Activated CD8-positive, alpha-beta memory T cell treated with anti-CD3 and anti-CD28 coated beads, Interleukin-2, amount 50 U/mL, for 24 hours (primary cell): ENCODE results near the gene DGUOK.
"Not testable (repeated sequence)": the region's sequence is repeated elsewhere in the genome, so short reads cannot be mapped to it uniquely, and the experiment has no call there.

Experiments
- DNase-seq: peaks from one replicate; pipeline ENCODE4 v3.0.0-alpha.2; 2020; ENCODE audit errors: extremely low read depth

DGUOK gene

GRCh38 chr2:73920577-73921545 is 5.8 kb upstream of the DGUOK start:
- DNase-seq = no peak

DNA sequence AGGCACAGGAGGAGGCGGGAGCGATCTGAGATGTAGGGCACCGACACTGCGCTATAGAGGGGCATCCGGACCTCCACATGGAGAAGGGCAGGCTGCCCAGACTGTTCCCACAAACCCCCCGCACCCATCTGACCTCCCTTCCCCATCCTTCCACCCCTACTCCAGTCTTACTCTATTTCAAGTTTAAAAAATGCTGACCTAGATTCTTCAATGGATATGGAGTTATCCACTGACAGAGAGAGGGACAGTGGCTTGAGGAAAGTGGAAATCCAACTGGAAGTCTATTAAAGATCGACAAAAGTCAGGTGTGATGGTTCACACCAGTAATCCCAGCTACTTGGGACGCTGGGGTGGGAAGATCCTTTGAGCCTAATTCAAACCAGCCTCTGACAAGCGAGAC is 5.1 kb upstream of the DGUOK start:
- DNase-seq = no peak

DNA sequence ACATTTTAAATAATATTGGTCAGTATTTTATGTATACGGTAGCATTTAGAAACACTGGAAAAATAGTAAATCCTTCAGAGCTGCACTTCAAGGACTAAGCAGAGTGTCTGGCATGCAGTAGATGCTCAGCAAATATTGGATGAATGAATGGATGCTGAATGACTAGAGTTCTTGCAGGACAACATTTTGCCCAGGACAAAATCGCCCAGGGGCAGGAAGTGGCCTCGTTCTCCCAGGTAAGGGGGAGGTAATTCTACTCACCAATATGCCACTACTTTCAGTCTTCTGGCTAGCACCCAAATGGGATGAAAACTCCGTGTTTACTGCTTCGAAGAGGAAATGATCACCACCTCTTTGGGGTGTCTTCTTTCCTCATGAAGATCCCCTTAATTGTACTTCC is 4.0 kb upstream of the DGUOK start:
- DNase-seq = no peak

DNA sequence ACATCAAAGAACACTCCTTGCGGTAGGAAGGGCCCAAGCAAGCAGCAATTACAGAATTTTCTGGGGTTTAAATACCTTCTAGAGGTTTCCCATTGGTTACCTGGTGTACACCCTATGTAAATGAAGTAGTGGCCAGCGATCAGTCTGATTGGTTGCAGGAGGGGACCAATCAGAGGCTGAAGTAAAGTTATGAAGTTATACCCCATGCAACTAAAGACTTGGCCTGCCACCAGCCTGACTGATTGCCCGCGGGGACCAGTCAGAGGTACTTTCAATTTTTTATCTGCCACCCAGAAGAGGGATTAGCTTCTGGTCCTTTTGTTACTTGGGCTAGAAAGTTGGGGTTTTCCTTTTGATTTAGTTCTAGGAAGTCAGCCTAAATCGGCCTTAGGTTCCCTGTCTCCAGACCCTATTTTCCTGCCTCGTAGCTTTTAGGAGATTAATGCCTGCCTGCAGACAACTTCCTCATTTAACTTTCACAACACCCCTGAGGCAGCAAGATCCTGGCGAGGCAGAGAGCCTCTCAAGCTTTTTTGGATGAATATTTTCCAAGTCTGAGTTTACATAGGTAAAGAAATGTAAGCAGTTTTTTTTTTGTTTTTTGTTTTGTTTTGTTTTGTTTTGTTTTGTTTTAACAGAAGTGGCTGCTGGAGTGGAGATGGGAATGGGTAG is 1.5 kb upstream of the DGUOK start:
- DNase-seq = no peak

GRCh38 chr2:73925853-73926492 is 707 bp upstream of the DGUOK start:
- no peak for DNase-seq

GRCh38 chr2:73927344-73927743 is 664 bp downstream of the DGUOK start:
- DNase-seq = no peak

DNA sequence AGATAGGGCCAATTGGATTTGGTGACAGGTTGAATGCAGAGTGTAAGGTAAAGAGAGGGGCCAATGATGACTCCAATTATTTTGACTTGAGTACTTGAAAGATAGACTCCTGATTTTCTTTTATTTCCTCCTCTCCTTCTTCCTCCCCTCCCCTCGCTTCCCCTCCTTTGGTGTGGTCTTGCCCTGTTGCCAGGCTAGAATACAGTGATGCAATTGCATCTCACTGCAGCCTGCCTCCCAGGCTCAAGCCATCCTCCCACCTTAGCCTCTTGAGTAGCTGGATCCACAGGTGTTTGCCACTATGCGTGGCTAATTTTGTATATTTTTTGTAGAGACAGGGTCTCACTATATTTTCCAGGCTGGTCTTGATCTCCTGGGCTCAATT is 2.3 kb downstream of the DGUOK start:
- DNase-seq = no peak

- DNase-seq = no peak
These were observed 3.7 kb downstream of the DGUOK start for GRCh38 chr2:73930386-73930785.

- no peak for DNase-seq
These were observed 5.1 kb downstream of the DGUOK start for GRCh38 chr2:73931531-73932500.

DNA sequence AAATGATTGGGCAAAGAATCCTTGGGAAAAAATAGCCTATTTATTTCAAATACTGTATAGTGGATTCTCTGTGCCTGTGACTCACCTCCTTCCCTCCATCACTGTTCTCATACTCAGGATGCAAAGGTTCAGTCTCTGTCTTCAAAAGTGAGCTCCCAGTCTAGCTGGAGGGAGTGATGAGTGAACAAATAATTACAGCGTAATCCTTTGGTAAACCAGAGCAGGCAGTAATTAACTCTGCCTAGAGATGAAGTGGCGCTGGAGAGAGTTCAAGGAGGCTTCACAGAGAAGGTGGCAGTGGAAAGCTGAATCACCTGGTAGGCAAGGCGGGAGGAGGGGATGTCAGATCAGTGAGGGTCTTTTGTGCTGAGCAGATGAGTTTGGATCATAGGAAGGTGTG is 6.5 kb downstream of the DGUOK start:
- no peak for DNase-seq

DNA sequence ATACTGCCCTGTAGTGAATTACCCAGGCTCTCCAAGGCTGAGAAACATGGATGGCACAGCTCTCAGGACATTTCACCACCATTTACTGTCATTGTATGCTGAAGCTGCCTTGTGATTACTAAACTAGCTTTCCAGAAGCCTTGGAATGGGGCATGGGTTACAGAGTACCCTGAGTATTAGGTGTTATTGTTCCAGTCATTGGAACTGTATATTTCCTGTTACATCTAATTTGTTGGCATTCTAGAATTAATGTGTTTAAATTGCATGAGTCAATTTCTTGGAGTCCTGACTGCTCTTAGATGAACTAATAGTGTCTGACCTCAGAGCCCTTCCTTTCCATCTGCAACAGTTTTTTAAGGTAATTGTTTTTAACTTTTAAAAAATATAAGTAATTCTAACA is 9.0 kb downstream of the DGUOK start:
- no peak for DNase-seq

- no peak for DNase-seq
These were observed 10.6 kb downstream of the DGUOK start for GRCh38 chr2:73937103-73937885.

DNA sequence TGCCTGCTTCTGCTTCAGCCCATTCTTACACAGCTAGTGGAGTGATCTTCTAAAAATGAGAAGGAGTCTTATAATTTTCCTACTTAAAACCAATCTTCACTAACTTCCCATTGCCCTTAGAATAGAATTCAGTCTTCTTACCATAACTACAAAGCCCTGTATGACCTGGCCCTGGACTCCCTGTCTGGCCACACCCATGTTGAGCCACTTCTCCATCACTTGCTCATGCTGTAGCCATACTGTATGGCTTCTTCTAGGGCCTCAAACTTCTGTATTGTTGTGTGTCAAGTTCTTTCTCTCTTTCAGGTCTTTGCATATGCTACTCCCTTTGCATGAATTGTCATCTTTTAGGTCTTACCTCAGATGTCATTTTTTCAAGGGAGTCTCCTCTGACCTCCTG is 11.2 kb downstream of the DGUOK start:
- no peak for DNase-seq

- no peak for DNase-seq
These were observed 12.2 kb downstream of the DGUOK start for GRCh38 chr2:73938718-73939352.

DNA sequence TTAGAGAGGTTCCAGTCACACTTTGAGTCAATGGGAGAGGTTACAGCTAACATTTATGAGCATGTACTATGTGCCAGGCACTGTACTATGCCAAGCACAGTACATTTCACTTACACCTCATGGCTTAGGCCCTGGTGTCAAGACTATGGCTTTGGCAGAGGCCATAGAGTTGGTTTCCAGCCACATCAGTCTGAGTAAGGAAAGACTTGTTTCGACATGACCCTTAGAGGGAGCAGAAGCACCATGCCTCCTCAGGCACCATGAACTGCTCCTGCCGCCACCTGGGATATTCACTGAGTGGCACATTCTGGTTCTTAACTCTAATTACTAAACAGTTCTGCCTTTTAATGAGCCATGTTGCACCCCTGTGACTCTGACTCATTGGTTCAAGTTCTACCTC is 12.7 kb downstream of the DGUOK start:
- DNase-seq = no peak

DNA sequence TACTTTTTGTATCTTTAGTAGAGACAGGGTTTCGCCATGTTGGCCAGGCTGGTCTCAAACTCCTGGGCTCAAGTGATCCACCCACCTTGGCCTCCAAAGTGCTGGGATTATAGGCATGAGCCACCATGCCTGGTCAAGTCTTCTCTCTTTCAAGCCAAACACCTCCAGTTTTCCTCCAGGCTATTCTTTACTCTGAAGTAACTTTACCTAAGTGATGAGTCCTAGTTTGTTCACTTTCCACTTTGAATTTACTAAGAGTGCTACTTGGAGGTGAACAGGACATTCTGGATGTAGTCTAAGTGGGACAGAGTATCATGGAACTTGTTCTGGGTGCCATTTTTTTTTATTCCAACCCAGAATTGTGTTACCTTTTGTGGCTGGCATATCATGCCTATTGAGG is 13.4 kb downstream of the DGUOK start:
- DNase-seq = not testable (repeated sequence)

DNA sequence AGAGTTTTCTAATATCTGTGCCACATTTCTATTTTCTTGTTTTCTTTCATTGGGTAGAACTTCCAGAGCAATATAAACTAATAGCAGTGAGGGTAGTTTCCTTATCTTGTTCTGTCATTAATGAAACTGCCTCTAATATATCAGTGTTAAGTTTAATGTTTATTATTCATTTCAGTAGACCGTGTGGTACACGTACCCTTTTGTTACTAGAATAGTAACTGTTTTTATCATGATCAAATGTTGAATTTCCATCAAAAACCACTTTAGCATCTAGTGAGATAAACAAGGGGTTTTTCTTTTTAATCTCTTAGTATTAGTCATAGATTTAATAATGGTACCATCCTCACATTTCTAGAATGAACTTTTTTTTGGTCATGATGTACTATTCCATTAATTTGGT is 16.0 kb downstream of the DGUOK start:
- DNase-seq = no peak

GRCh38 chr2:73944714-73945113 is 18.0 kb downstream of the DGUOK start:
- no peak for DNase-seq

GRCh38 chr2:73946215-73946614 is 19.5 kb downstream of the DGUOK start:
- DNase-seq = no peak

GRCh38 chr2:73946666-73947065 is 20.0 kb downstream of the DGUOK start:
- no peak for DNase-seq
